ENCODE measurements around the gene IGLON5.

The IGLON5 gene

DNA sequence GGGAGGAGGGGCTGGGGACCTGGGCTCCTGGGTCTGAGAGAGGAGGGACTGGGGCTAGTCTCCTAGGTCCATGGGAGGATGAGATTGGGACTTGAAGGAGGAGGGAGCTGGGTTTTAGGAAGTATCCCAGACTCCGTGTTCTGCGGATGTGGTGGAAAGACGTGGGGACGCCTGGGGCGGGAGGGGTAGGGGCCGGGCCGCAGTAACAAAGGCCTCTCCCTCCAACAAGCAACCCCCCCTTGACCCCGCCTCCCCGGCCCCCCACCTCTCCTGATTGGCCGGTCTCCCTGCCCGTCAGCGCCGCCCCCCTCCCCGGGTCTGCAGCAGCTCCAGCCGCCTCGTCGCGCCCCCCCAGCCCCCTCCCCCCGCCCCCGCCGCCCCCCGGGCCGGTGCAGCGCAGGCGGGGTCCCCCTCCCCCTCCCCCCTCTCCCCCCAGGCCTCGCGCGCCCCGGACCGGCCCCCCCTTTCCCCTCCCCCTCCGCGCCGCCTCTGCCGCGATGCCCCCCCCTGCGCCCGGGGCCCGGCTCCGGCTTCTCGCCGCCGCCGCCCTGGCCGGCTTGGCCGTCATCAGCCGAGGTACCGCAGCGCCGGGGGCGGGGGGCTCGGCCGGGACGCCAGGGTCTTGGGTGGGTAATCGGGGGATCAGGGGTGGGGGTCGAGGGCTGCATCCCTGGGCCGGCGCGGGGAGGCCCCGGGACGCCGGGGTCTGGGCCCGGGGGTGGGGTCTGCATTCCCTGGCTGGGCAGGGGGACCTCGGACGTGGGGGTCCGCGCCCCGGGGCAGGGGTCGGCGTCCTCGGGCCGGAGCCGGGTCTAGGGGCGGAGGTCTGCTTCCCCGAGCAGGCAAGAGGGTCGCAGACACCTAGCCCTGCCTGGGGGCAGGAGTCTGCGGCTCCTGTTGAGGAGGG, at the start of gene IGLON5:
Gene IGLON5, plus strand, starts transcription at position 294 of the 907 bp plus-strand sequence. Its CDS starts 204 bp downstream, at position 498.
- no peak for DNase-seq (ENCODE audit: low read depth in 2 of 2)

- no peak for DNase-seq (ENCODE audit: low read depth in 2 of 2)
Observed at GRCh38 chr19:51263808-51264207, 47.6 kb upstream of the IGLON5 start.

- DNase-seq (ENCODE audit: low read depth in 2 of 2) = no peak
Observed at GRCh38 chr19:51271067-51271466, 40.4 kb upstream of the IGLON5 start.

- DNase-seq (ENCODE audit: low read depth in 2 of 2) = no peak
Observed at GRCh38 chr19:51272183-51272810, 39.1 kb upstream of the IGLON5 start.

GRCh38 chr19:51274049-51274770, 37.2 kb upstream of the IGLON5 start:
- DNase-seq (ENCODE audit: low read depth in 2 of 2) = no peak

DNA sequence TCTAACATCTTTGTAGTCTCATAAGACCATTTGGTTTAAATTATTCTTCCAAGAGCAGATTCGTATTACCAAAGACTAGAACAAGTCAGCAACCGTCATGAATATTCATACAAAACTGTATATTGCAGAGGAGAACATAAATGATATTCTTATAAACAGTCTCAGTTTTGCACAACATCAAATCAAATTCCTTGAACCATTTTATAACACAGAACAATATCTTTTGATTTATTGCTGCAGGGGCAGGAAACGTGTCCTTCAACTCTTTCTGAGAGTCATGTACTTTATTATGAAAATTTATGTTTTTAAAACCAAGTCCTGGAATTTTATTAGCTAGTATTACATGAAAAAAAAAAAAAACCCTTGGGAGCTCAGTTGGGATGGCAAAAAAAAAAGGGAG, 34.3 kb upstream of the IGLON5 start:
- DNase-seq (ENCODE audit: low read depth in 2 of 2) = no peak

GRCh38 chr19:51282335-51282734, 29.1 kb upstream of the IGLON5 start:
- no peak for DNase-seq (ENCODE audit: low read depth in 2 of 2)

- DNase-seq (ENCODE audit: low read depth in 2 of 2) = no peak
Observed at GRCh38 chr19:51285682-51286081, 25.8 kb upstream of the IGLON5 start.

- no peak for DNase-seq (ENCODE audit: low read depth in 2 of 2)
Observed at GRCh38 chr19:51289635-51290034, 21.8 kb upstream of the IGLON5 start.

GRCh38 chr19:51292971-51293370, 18.5 kb upstream of the IGLON5 start:
- no peak for DNase-seq (ENCODE audit: low read depth in 2 of 2)

DNA sequence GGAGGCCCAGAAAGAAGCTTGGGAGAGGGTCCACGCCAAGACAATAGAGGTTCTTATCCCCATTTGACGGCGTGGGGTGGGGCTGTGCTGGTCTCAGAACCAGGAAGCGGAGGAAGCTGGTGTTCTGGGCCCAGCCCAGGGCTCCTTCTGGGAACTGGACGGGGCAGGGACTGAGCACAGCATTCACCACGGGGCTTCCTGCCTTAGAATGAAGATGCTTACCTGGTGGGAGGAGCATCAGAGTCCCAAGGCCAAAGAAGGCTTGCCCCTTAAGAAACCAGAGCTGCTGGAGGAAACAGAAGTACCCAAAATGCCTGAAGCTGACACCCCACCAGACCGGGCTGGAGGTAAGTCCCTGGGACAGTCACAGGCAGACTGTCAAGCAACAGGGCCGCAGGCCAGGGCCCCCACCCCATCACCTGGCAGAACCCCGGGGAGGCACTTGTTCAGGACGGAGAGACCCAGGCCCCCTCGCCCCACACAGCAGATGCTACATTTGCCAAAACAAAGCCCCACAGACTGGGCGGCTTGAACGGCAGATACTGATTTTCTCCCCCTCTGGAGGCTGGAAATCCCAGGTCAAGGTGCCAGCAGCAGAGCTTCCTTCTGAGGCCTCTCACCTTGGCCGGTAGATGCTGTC, 17.8 kb upstream of the IGLON5 start:
- DNase-seq (ENCODE audit: low read depth in 2 of 2) = no peak

DNA sequence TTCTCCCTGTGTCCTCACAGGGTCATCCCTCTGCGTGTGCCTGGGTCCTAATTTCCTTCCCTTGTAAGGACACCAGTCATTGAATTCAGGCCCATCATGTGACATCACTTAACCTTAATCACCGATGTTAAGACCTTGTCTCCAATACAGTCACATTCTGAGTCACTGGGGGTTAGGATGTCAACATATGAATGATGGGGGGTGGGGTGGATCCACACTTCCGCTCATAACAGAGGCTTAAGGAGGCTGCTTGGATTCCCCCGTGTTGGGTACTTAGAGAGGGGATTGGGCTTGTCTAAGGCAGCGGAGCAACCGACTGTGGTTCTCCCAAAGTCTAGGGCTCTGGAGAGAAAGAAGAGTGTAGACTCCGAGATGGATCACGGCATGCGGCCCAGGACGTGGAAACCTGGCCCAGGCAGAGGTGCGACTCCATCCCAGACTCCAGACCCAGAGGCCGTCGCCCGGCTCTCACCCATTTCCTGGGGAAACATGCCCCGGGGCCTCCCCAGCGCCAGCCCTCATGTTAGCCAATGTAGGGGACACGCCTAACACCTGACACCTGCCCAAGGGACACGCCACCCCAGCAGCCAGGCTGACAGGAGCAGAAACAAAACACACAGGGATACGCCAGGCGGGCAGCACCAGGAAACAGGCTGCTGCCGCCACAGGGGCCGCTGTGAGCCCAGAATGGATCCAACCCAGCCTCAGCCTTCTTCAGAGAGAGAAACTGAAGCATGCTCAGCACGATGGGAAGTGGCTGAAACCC, 17.1 kb upstream of the IGLON5 start:
- no peak for DNase-seq (ENCODE audit: low read depth in 2 of 2)

DNA sequence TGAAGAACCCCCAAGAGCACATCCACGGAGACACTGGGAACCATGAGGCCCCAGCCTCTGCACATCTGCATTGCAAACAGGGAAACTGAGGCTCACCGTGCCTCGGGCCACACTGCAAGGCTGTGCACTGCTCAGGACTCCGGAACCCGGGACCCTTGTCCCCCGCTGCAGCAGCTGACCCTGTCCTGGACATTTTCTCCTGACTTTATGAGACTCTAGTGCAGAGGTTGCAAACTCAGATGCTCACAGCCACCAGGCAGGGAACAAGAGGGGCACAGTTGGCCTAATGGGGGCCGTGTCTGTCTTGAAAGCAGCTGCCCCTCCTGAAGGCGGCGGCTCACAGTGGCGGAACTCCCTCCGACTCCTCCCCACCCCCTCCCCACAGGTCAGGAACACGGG, 16.5 kb upstream of the IGLON5 start:
- no peak for DNase-seq (ENCODE audit: low read depth in 2 of 2)

- no peak for DNase-seq (ENCODE audit: low read depth in 2 of 2)
Observed at GRCh38 chr19:51295382-51296126, 15.9 kb upstream of the IGLON5 start.

DNA sequence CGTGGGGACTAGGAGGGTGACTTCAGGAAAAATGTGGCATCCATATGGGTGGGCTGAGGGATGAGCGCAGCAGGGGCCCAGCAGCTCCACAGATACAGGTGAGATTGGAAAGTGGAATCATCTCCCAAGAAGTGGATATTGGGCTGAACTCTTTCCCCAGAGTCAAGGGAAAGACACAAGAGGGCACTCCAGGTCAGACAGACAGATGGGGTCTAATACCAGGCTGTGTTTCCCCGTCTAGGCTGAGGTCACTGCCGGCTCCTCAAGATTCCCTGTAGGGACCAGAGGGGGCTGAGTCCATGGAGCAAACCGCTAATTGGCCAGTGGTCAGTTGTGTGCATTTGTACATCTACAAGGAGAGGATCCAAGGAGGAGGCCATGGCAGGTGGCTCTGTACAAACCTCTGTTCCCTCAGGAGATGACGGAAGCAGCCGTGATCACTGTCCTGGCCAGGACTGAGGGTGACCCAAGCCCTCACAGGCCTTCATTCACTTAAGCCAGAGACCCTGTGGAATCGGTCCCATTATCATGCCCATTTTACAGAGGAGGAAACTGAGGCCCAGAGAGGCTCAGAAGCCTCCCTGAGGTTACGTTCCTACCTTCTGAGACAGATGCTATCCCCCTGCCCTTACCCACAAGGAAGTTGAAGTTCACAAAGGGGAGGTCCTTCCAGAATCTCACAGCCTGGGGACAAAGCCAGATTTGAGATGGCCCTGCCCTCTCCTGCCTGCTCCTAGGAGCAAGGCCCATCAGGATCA, 14.9 kb upstream of the IGLON5 start:
- no peak for DNase-seq (ENCODE audit: low read depth in 2 of 2)

- DNase-seq (ENCODE audit: low read depth in 2 of 2) = no peak
Observed at GRCh38 chr19:51297406-51297805, 14.0 kb upstream of the IGLON5 start.

GRCh38 chr19:51301266-51301665, 10.2 kb upstream of the IGLON5 start:
- DNase-seq (ENCODE audit: low read depth in 2 of 2) = no peak

- no peak for DNase-seq (ENCODE audit: low read depth in 2 of 2)
Observed at GRCh38 chr19:51305479-51305878, 6.0 kb upstream of the IGLON5 start.

- DNase-seq (ENCODE audit: low read depth in 2 of 2) = no peak
Observed at GRCh38 chr19:51316688-51317087, 5.2 kb downstream of the IGLON5 start.

DNA sequence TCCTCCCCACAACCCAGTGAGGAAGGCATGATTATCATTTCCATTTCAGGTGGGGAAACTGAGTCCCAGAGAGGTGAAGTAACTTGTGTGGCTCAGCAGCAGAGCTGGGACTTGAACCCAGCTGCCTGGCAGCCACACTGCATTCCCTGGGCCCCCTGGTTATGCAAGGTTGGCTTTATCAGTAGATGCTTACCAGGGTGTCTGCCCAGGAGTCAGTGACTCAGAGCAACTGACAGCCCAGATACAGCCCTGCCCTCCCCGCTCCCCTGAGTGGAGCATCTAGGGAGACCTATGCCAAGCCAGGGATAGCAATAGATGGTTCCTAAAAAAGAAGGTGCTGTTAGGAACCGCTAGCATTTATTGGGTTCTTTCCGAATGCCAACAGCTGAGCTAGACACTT, 5.9 kb downstream of the IGLON5 start:
- no peak for DNase-seq (ENCODE audit: low read depth in 2 of 2)

Measured in activated CD8-positive, alpha-beta memory T cell treated with anti-CD3 and anti-CD28 coated beads for 4 hours (primary cell).